ENCODE data around the gene GPATCH4.
"Not testable (repeated sequence)": the region's sequence is repeated elsewhere in the genome, so short reads cannot be mapped to it uniquely, and the experiment has no call there.

The GPATCH4 gene

DNA sequence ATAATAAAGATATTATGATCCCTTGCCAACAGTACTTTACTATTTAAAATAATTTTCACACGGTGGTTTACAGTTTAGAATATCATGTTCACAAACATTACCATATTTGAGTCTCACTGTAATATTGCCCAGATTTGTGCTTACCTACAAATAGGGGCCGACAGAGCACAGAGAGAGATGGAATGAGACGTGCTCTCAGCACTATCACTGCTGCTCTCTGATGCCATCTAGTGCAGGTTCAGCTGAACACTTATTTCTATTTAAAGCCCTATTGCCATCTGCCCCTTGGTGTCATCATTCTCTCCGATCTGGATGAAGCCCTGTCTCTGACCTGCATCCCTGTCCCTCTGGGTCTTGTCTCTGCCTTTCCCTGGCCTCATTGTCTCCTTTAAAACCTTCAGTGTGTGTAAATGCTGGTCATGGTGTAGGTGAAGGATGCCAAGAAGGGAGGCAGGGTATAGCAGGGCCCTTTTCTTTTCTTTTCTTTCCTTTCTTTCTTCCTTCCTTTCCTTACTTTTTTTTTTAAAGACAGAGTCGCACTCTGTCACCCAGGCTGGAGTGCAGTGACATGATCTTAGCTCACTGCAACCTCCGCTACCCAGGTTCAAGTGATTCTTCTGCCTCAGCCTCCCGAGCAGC lies 6.9 kb upstream of the GPATCH4 start:
- no peak overlapping the region for H3K9ac ChIP-seq (ENCODE audit: low read depth, low read length)

DNA sequence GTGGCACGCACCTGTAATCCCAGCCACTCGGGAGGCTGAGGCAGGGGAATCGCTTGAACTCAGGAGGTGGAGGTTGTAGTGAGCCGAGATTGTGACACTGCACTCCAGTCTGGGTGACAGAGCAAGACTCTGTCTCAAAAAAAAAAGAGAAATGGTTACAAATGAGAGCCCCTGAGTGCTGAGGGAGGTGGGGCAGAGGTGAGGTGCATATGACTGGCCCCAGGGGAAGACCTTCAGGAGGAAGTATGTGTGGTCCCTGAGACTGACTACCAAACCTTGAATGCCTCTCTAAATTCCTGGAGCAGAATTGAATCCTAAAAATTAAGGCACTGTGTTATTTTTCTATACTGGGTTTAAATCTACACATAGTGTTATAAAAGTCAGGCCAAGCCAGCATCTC lies 6.1 kb upstream of the GPATCH4 start:
- H3K4me1 ChIP-seq (ENCODE audit: control insufficient read depth, insufficient read depth, low read length); H3K4me3 ChIP-seq (ENCODE audit: low read depth, low read length); H3K9me3 ChIP-seq (ENCODE audit: control insufficient read depth, insufficient read depth, low read length); H3K9ac ChIP-seq (ENCODE audit: low read depth, low read length); H3K27me3 ChIP-seq (ENCODE audit: control insufficient read depth, insufficient read depth, low read length); H3K36me3 ChIP-seq (ENCODE audit: control insufficient read depth, insufficient read depth, low read length): not testable (repeated sequence)

More for the DNA sequence above, 6.9 kb upstream of the GPATCH4 start:
- H3K27me3 ChIP-seq (ENCODE audit: control insufficient read depth, insufficient read depth, low read length): no peaks in the 10 kb centered on the region
- no peaks in the 10 kb centered on the region for H3K36me3 ChIP-seq (ENCODE audit: control insufficient read depth, insufficient read depth, low read length)
- H3K4me3 ChIP-seq (ENCODE audit: low read depth, low read length): no peak overlapping the region
- H3K9me3 ChIP-seq (ENCODE audit: control insufficient read depth, insufficient read depth, low read length): no peaks in the 10 kb centered on the region
- peaks cover 4% of the 10 kb centered on the region for H3K4me1 ChIP-seq (ENCODE audit: control insufficient read depth, insufficient read depth, low read length)

DNA sequence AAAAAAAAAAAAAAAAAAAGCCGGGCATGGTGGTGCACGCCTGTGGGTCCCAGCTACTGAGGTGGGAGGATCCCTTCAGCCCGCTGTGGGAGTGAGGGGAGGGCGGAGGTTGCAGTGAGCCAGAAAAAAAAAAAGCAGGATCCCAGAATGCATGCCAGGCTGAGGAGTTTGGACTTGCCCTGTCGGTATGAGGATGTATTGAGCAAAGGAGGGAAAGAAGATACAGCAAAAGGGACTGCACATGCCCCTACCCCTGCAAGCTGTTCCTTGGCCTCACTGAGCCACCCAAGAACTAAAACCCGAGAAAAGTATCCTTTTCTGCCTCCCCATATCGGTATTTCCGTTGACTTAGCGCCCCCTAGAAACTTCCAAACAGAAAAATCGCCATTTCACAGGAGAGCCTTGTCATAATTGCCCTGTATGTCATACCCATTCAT lies 1.3 kb upstream of the GPATCH4 start:
- no peaks in the 10 kb centered on the region for H3K9me3 ChIP-seq (ENCODE audit: control insufficient read depth, insufficient read depth, low read length)
- peaks cover 8% of the 10 kb centered on the region for H3K36me3 ChIP-seq (ENCODE audit: control insufficient read depth, insufficient read depth, low read length)
- H3K4me1 ChIP-seq (ENCODE audit: control insufficient read depth, insufficient read depth, low read length): no peaks in the 10 kb centered on the region
- H3K4me3 ChIP-seq (ENCODE audit: low read depth, low read length): no peak overlapping the region
- no peaks in the 10 kb centered on the region for H3K27me3 ChIP-seq (ENCODE audit: control insufficient read depth, insufficient read depth, low read length)
- no peak overlapping the region for H3K9ac ChIP-seq (ENCODE audit: low read depth, low read length)

DNA sequence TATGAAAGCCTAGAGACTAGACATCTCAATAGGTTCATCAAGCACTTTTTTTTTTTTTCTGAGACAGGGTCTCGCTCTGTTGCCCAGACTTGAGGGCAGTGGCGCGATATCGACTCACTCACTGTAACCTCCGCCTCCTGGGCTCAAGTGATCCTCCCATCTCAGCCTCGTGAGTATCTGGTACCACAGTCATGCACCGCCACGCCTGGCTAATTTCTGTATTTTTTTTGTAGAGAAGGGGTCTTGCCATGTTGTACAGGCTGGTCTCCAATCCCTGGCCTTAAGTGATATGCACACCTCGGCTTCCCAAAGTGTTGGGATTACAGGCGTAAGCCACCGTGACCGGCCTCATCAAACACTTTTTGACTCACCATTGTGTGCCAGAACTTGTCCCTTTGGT lies 613 bp upstream of the GPATCH4 start:
- Histone ChIP-seq H3K4me3 (ENCODE audit: low read depth, low read length) (peak overlapping the region; percentile 95), H3K9me3 (ENCODE audit: control insufficient read depth, insufficient read depth, low read length) (no peaks in the 10 kb centered on the region), H3K4me1 (ENCODE audit: control insufficient read depth, insufficient read depth, low read length) (no peaks in the 10 kb centered on the region), H3K27me3 (ENCODE audit: control insufficient read depth, insufficient read depth, low read length) (no peaks in the 10 kb centered on the region), H3K36me3 (ENCODE audit: control insufficient read depth, insufficient read depth, low read length) (peaks cover 15% of the 10 kb centered on the region), H3K9ac (ENCODE audit: low read depth, low read length) (no peak overlapping the region)

DNA sequence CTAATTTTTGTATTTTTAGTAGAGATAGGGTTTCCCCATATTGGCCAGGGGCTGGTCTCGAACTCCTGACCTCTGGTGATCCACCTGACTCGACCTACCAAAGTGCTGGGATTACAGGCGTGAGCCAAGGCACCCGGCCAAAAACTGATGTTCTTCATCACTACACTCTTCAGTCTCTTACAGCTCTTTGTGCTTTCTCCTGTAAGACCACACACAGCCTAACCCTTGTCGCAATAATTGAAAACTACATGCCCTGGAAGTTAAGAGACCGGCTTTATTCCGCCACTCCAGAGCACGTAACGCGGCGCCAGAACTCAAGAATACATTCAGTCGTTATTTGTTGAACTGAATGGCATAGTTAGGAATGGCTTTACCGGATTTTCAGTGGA lies 552 bp downstream of the GPATCH4 start:
- no peaks in the 10 kb centered on the region for H3K4me1 ChIP-seq (ENCODE audit: control insufficient read depth, insufficient read depth, low read length)
- H3K4me3 ChIP-seq (ENCODE audit: low read depth, low read length): peak overlapping the region; percentile 95
- H3K27me3 ChIP-seq (ENCODE audit: control insufficient read depth, insufficient read depth, low read length): no peaks in the 10 kb centered on the region
- peak overlapping the region; percentile 90 for H3K9ac ChIP-seq (ENCODE audit: low read depth, low read length)
- peaks cover 22% of the 10 kb centered on the region for H3K36me3 ChIP-seq (ENCODE audit: control insufficient read depth, insufficient read depth, low read length)
- no peaks in the 10 kb centered on the region for H3K9me3 ChIP-seq (ENCODE audit: control insufficient read depth, insufficient read depth, low read length)

DNA sequence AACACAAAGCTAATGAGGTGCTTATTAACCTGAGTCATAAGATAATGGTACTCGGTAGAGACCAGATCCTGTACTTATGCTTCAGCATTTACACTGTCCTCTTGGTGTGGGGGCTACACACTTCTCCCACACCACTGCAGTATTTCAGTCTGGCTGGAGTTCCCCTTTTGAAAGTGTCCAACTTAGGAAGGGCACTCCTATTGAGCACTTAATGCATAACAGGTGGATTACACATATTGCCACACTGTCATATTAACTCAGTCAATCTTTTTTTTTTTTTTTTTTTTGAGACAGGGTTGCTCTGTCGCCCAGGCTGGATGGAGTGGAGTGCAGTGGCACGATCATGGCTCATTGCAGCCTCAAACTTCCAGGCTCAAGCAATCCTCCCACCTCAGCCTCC lies 1.5 kb downstream of the GPATCH4 start:
- peaks cover 31% of the 10 kb centered on the region for H3K36me3 ChIP-seq (ENCODE audit: control insufficient read depth, insufficient read depth, low read length)
- no peaks in the 10 kb centered on the region for H3K4me1 ChIP-seq (ENCODE audit: control insufficient read depth, insufficient read depth, low read length)
- no peaks in the 10 kb centered on the region for H3K9me3 ChIP-seq (ENCODE audit: control insufficient read depth, insufficient read depth, low read length)
- H3K27me3 ChIP-seq (ENCODE audit: control insufficient read depth, insufficient read depth, low read length): no peaks in the 10 kb centered on the region
- H3K9ac ChIP-seq (ENCODE audit: low read depth, low read length): no peak overlapping the region
- H3K4me3 ChIP-seq (ENCODE audit: low read depth, low read length): no peak overlapping the region

DNA sequence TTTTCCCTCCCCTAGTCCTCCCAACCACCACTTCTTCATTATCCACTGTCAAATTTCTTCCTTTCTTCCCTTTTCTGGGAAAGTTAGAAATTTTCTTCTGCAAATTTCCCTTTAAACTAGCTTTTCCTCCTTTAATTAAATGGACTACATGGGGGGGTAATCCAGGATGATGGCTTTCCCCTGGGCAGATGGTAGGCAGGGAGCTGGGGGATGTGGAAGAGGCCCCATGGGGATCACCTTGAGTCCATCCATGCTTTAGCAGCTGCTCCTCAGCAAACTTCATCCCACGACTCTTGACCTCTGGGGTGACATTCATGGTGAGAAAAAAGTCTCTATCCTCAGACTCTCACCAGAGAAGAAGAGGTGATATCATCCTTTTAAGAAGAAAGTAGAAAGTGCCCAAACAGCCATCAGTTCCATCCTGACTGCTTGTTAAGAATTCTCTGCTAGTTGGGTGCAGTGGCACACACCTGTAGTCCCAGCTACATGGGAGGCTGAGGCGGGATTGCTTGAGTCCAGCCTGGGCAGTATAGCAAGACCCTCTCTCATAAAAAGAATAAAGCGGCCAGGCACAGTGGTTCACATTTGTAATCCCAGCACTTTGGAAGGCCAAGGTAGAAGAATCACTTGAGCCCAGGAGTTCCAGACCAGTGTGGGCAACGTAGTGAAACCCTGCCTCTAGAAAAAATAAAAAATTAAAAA lies 2.4 kb downstream of the GPATCH4 start:
- H3K9ac ChIP-seq (ENCODE audit: low read depth, low read length): no peak overlapping the region
- H3K27me3 ChIP-seq (ENCODE audit: control insufficient read depth, insufficient read depth, low read length): no peaks in the 10 kb centered on the region
- no peaks in the 10 kb centered on the region for H3K4me1 ChIP-seq (ENCODE audit: control insufficient read depth, insufficient read depth, low read length)
- no peak overlapping the region for H3K4me3 ChIP-seq (ENCODE audit: low read depth, low read length)
- H3K36me3 ChIP-seq (ENCODE audit: control insufficient read depth, insufficient read depth, low read length): peaks cover 38% of the 10 kb centered on the region
- no peaks in the 10 kb centered on the region for H3K9me3 ChIP-seq (ENCODE audit: control insufficient read depth, insufficient read depth, low read length)

DNA sequence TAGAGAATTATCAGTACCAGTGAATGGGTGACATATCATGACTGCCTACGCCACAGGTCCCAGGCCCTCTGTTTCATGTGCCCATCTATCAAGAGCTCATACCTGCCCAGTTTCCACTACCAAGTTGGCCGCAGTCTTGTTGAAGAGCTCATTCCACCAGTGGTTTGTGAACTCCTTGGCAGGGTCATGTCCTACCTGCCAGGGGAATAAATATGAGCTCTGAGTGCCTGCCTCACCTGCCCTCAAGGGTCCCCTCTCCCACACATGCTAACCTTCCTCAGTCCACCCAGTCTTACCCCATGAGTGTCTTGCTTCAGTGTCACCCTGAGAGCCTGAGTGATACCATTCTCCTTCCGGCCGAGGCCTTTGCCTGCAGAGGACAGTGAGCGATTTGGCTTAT lies 3.2 kb downstream of the GPATCH4 start:
- Histone ChIP-seq H3K27me3 (ENCODE audit: control insufficient read depth, insufficient read depth, low read length) (no peaks in the 10 kb centered on the region), H3K36me3 (ENCODE audit: control insufficient read depth, insufficient read depth, low read length) (peaks cover 44% of the 10 kb centered on the region), H3K4me1 (ENCODE audit: control insufficient read depth, insufficient read depth, low read length) (no peaks in the 10 kb centered on the region), H3K9ac (ENCODE audit: low read depth, low read length) (no peak overlapping the region), H3K4me3 (ENCODE audit: low read depth, low read length) (no peak overlapping the region), H3K9me3 (ENCODE audit: control insufficient read depth, insufficient read depth, low read length) (no peaks in the 10 kb centered on the region)

DNA sequence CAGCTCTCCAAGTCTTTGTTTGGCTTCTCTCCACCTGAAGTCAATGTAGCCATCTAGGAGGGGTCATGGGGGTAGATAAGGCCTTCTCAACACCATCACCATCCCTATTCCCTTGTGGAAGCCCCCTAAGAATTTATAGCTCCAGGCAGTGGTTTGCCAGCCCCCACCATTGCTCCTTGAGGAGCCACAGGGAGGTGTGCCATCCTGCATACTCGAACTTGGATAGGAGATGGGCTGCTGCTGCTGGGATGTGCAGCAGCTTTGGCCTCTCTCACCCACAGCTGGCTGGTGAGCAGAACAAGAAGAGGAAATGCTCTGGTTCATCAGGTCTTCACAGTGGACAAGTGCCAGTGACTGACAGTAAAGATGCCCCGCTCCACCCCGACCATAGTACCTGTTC lies 4.9 kb downstream of the GPATCH4 start:
- H3K27me3 ChIP-seq (ENCODE audit: control insufficient read depth, insufficient read depth, low read length): no peaks in the 10 kb centered on the region
- H3K4me3 ChIP-seq (ENCODE audit: low read depth, low read length): no peak overlapping the region
- no peaks in the 10 kb centered on the region for H3K9me3 ChIP-seq (ENCODE audit: control insufficient read depth, insufficient read depth, low read length)
- H3K36me3 ChIP-seq (ENCODE audit: control insufficient read depth, insufficient read depth, low read length): peaks cover 48% of the 10 kb centered on the region
- no peaks in the 10 kb centered on the region for H3K4me1 ChIP-seq (ENCODE audit: control insufficient read depth, insufficient read depth, low read length)
- no peak overlapping the region for H3K9ac ChIP-seq (ENCODE audit: low read depth, low read length)

DNA sequence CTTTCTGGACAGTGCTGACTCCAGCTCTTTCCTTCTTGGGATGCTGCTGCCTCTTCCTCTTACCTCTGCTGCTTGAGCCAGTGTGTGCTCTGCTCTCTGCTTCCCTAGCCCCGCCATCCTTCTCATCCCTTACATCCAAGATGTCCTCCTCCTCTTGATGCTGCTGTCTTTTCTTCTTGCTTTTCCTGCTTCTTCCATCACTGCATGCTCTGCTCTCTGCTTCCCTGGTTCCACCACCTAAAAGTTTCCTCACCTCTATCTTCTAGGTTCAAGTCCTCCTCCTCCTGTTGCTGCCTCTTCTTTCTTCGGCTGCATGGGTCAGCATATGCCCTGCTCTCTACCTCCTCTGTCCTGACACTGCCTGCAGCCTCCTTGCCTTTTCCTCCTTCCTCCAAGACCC lies 6.3 kb downstream of the GPATCH4 start:
- no peaks in the 10 kb centered on the region for H3K4me1 ChIP-seq (ENCODE audit: control insufficient read depth, insufficient read depth, low read length)
- H3K4me3 ChIP-seq (ENCODE audit: low read depth, low read length): no peak overlapping the region
- peaks cover 48% of the 10 kb centered on the region for H3K36me3 ChIP-seq (ENCODE audit: control insufficient read depth, insufficient read depth, low read length)
- H3K9me3 ChIP-seq (ENCODE audit: control insufficient read depth, insufficient read depth, low read length): no peaks in the 10 kb centered on the region
- H3K9ac ChIP-seq (ENCODE audit: low read depth, low read length): no peak overlapping the region
- H3K27me3 ChIP-seq (ENCODE audit: control insufficient read depth, insufficient read depth, low read length): no peaks in the 10 kb centered on the region

DNA sequence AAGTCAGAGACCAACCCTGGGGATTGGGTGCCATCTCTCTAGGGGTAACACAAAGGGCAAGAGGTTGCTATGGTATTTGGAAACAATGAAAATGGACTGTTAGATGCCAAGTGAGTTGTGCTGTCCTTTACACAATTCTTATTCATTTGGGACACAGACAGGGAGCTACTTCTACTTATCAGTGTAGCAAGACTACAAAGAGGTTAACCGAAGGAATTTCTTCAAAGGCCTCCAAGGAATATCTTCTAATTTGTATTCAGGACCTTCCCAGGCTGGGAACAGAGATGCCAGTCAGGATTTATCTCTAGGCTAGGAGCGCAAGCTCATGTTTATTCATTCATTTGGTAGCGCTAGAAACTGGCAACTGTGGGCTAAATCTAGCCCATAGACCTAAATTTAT lies 7.1 kb downstream of the GPATCH4 start:
- no peak overlapping the region for H3K4me3 ChIP-seq (ENCODE audit: low read depth, low read length)
- no peaks in the 10 kb centered on the region for H3K27me3 ChIP-seq (ENCODE audit: control insufficient read depth, insufficient read depth, low read length)
- peaks cover 48% of the 10 kb centered on the region for H3K36me3 ChIP-seq (ENCODE audit: control insufficient read depth, insufficient read depth, low read length)
- no peak overlapping the region for H3K9ac ChIP-seq (ENCODE audit: low read depth, low read length)
- no peaks in the 10 kb centered on the region for H3K9me3 ChIP-seq (ENCODE audit: control insufficient read depth, insufficient read depth, low read length)
- no peaks in the 10 kb centered on the region for H3K4me1 ChIP-seq (ENCODE audit: control insufficient read depth, insufficient read depth, low read length)

DNA sequence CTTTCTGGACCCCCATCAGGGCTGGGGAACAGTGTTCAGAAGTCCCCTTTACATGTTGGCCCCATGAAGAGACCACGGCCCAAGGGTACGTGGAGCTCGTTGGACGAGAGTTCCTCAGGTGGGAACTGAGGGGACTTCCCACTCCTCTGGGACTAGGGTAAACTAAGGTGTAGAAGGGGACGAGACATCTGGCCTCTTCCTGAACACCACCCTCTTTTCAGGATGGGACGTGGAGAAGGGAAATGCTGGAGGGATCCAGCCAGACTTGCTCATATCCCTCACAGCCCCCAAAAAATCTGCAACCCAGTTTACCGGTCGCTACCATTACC lies 7.7 kb downstream of the GPATCH4 start:
- no peak overlapping the region for H3K4me3 ChIP-seq (ENCODE audit: low read depth, low read length)
- peaks cover 48% of the 10 kb centered on the region for H3K36me3 ChIP-seq (ENCODE audit: control insufficient read depth, insufficient read depth, low read length)
- no peaks in the 10 kb centered on the region for H3K27me3 ChIP-seq (ENCODE audit: control insufficient read depth, insufficient read depth, low read length)
- H3K9ac ChIP-seq (ENCODE audit: low read depth, low read length): no peak overlapping the region
- H3K4me1 ChIP-seq (ENCODE audit: control insufficient read depth, insufficient read depth, low read length): no peaks in the 10 kb centered on the region
- H3K9me3 ChIP-seq (ENCODE audit: control insufficient read depth, insufficient read depth, low read length): no peaks in the 10 kb centered on the region

All from iPS-15b (cell line).